HepG2 (cell line): ENCODE results near the gene CCS. TPM values are rescaled to one million over a fixed set of nuclear protein-coding genes. Genes with fewer than 3 reads are reported as not detected.

Experiments
- ARNT2 ChIP-seq: sonication (generic); formaldehyde crosslinking; IDR thresholded peaks from 2 replicates; pipeline ENCODE4 v1.8.0; 2022; ENCODE audit warnings: mild to moderate bottlenecking, low read depth, missing genetic modification reagents, moderate library complexity
- ATM ChIP-seq: fragments of 450-650 bp; IDR thresholded peaks from 2 replicates; pipeline ENCODE4 v1.7.1; 2017; ENCODE audit warnings: mild to moderate bottlenecking, borderline replicate concordance
- ELF3 ChIP-seq: IDR thresholded peaks from 2 replicates; pipeline ENCODE4 v1.6.1; 2016; ENCODE audit warnings: missing genetic modification reagents, missing compliant biosample characterization
- HNRNPK ChIP-seq: fragments of 200-400 bp; formaldehyde crosslinking; IDR thresholded peaks from 2 replicates; pipeline ENCODE4 v1.6.1; 2018; ENCODE audit warnings: low read length, low read depth, moderate library complexity, mild to moderate bottlenecking; ENCODE audit not compliant: poor library complexity, severe bottlenecking
- KMT2A ChIP-seq: sonication (generic); formaldehyde crosslinking; IDR thresholded peaks from 2 replicates; pipeline ENCODE4 v1.4.0; 2020; ENCODE audit warnings: missing genetic modification reagents
- MAFK ChIP-seq, 2 experiments: IDR thresholded peaks in 1 of 2; conservative IDR thresholded peaks in 1 of 2; 2 replicates each; pipeline ENCODE4 v1.6.1; 2011; ENCODE audit warnings: improper control_type of control experiment in 2 of 2, low read length in 2 of 2
- MXD1 ChIP-seq: sonication (generic); formaldehyde crosslinking; IDR thresholded peaks from 2 replicates; pipeline ENCODE4 v1.4.0; 2020; ENCODE audit warnings: mild to moderate bottlenecking, missing genetic modification reagents
- POLR2AphosphoS5 ChIP-seq: IDR thresholded peaks from 2 replicates; pipeline ENCODE4 v1.6.1; 2012; ENCODE audit warnings: low read depth, low read length
- REPIN1 ChIP-seq: sonication (generic); formaldehyde crosslinking; IDR thresholded peaks from 2 replicates; pipeline ENCODE4 v1.8.0; 2022; ENCODE audit warnings: missing genetic modification reagents, low read depth, mild to moderate bottlenecking, borderline replicate concordance
- RFX3 ChIP-seq: IDR thresholded peaks from 2 replicates; pipeline ENCODE4 v1.6.1; 2016; ENCODE audit warnings: missing biosample characterization, missing genetic modification reagents
- SATB2 ChIP-seq: sonication (generic); formaldehyde crosslinking; IDR thresholded peaks from 2 replicates; pipeline ENCODE4 v1.5.0; 2020; ENCODE audit warnings: missing genetic modification reagents
- SMAD1 ChIP-seq: sonication (generic); formaldehyde crosslinking; IDR thresholded peaks from 2 replicates; pipeline ENCODE4 v1.4.0; 2020; ENCODE audit warnings: missing genetic modification reagents, low read depth, mild to moderate bottlenecking, borderline replicate concordance
- SNAI1 ChIP-seq: sonication (generic); formaldehyde crosslinking; IDR thresholded peaks from 2 replicates; pipeline ENCODE4 v1.5.0; 2020; ENCODE audit warnings: mild to moderate bottlenecking, missing genetic modification reagents, borderline replicate concordance
- ZKSCAN5 ChIP-seq: sonication (generic); formaldehyde crosslinking; IDR thresholded peaks from 2 replicates; pipeline ENCODE4 v1.5.1; 2020; ENCODE audit warnings: mild to moderate bottlenecking, missing genetic modification reagents
- ZNF138 ChIP-seq: sonication (generic); formaldehyde crosslinking; IDR thresholded peaks from 2 replicates; pipeline ENCODE4 v1.5.0; 2020; ENCODE audit warnings: mild to moderate bottlenecking, low read depth, missing genetic modification reagents
- ZNF232 ChIP-seq: sonication (generic); formaldehyde crosslinking; IDR thresholded peaks from 2 replicates; pipeline ENCODE4 v1.4.0; 2020; ENCODE audit warnings: missing genetic modification reagents, borderline replicate concordance
- ZNF776 ChIP-seq: sonication (generic); formaldehyde crosslinking; IDR thresholded peaks from 2 replicates; pipeline ENCODE4 v1.4.0; 2020; ENCODE audit warnings: mild to moderate bottlenecking, missing genetic modification reagents
- ZSCAN5A ChIP-seq: sonication (generic); formaldehyde crosslinking; IDR thresholded peaks from 2 replicates; pipeline ENCODE4 v1.8.0; 2022; ENCODE audit warnings: mild to moderate bottlenecking, missing genetic modification reagents, borderline replicate concordance
- polyA plus RNA-seq, 8 experiments: library from polyadenylated mRNA; depleted of rRNA in 3 of 8; stranded (reverse) in 7 of 8; unstranded in 1 of 8; fragments of >200 nt; fragmentation: Illumina TruSeq in 4 of 8; extraction: Trizol in 4 of 8; gene quantifications; 2 replicates each; pipeline versions ENCODE4 v1.2.1 to v1.2.3, GENCODE V29; 2011 to 2016; ENCODE audit warnings: low read depth in 4 of 8, missing spikeins in 1 of 8, mixed read lengths in 1 of 8; ENCODE audit not compliant: insufficient read depth in 1 of 8
- total RNA-seq, 5 experiments: library from RNA; depleted of rRNA; stranded (reverse); fragments of >200 nt; fragmentation: Illumina TruSeq; extraction: Trizol; gene quantifications; 2 replicates each; pipeline ENCODE4 v1.2.3, GENCODE V29; 2016; ENCODE audit warnings: low read depth in 1 of 5

The CCS gene
- total and polyA plus RNA-seq, 2 of the 13 experiments (the other 11 are each of a cell fraction or from before 2014, with no cell fraction given), result 25.4 to 44.6 TPM

- TF ChIP-seq ARNT2 (CRISPR knock-in tag) (no peak), ZNF776 (CRISPR knock-in tag) (peak; percentile 82; the same call in 1 of the 2 replicates), MXD1 (CRISPR knock-in tag) (peak; percentile 88), REPIN1 (CRISPR knock-in tag) (no peak; the same call in 1 of the 2 replicates), SATB2 (CRISPR knock-in tag) (no peak), ZNF232 (CRISPR knock-in tag) (0 out of 2 replicates have a peak, but pooled peaks have one; percentile 23), ELF3 (0 out of 2 replicates have a peak, but pooled peaks have one; percentile 45), ZNF138 (no peak), ATM (no peak), KMT2A (CRISPR knock-in tag) (peak; percentile 3; the same call in 1 of the 2 replicates), SNAI1 (CRISPR knock-in tag) (no peak), HNRNPK (peak; percentile 93), SMAD1 (CRISPR knock-in tag) (peak; percentile 64; the same call in 1 of the 2 replicates), ZKSCAN5 (CRISPR knock-in tag) (no peak), POLR2AphosphoS5 (peak; percentile 60; the same call in 1 of the 2 replicates), RFX3 (no peak), MAFK (conservative IDR thresholded peaks at IDR 0.05 in 1 of 2, IDR thresholded peaks at IDR 0.05 in 1 of 2; ENCODE audit: low read length in 2 of 2) (no peak), ZSCAN5A (CRISPR knock-in tag) (no peak)
Observed at GRCh38 chr11:66545701-66546367, 47.2 kb upstream of the CCS start, which contains the start of gene ZDHHC24 (continued).
